ENCODE data around the gene CCDC175. TPM values are rescaled to one million over a fixed set of nuclear protein-coding genes. Genes with fewer than 3 reads are reported as not detected.

The CCDC175 gene
- total RNA-seq, 4 donors from 2014 or later, result not detected

- no peaks in the 10 kb centered on the region for H3K4me1 ChIP-seq
- 47% methylated on average over 7 of the region's 7 CpGs for WGBS
- H3K27me3 ChIP-seq, result no peaks in the 10 kb centered on the region
- H3K4me3 ChIP-seq, result no peak overlapping the region
- H3K9me3 ChIP-seq, result no peaks in the 10 kb centered on the region
- TF ChIP-seq EP300 (IDR thresholded peaks at IDR 0.05), result no peak
- no peak for TF ChIP-seq POLR2AphosphoS5 (IDR thresholded peaks at IDR 0.05)
- TF ChIP-seq CTCF (IDR thresholded peaks at IDR 0.05), result no peak
- TF ChIP-seq POLR2A (IDR thresholded peaks at IDR 0.05; ENCODE audit: low read depth), result no peak
- intact Hi-C loops (cut with DNase I), result no loop called here
- no peak overlapping the region for H3K27ac ChIP-seq (replicated peaks in 1 of 4)
- no peaks in the 10 kb centered on the region for H3K36me3 ChIP-seq
- no peak for DNase-seq (ENCODE audit: extremely low spot score)
These were observed 32.7 kb downstream of the CCDC175 start for GRCh38 chr14:59543873-59544272.

- H3K27ac ChIP-seq (replicated peaks in 1 of 4), result no peak overlapping the region
- no peaks in the 10 kb centered on the region for H3K9me3 ChIP-seq
- no peak for TF ChIP-seq POLR2AphosphoS5 (IDR thresholded peaks at IDR 0.05)
- no peak for TF ChIP-seq CTCF (IDR thresholded peaks at IDR 0.05)
- TF ChIP-seq EP300 (IDR thresholded peaks at IDR 0.05), result no peak
- TF ChIP-seq POLR2A (IDR thresholded peaks at IDR 0.05; ENCODE audit: low read depth), result no peak
- H3K27me3 ChIP-seq, result no peaks in the 10 kb centered on the region
- 67% methylated on average over 2 of the region's 2 CpGs for WGBS
- no peak for DNase-seq (ENCODE audit: extremely low spot score)
- H3K4me1 ChIP-seq, result no peaks in the 10 kb centered on the region
- H3K4me3 ChIP-seq, result no peak overlapping the region
- intact Hi-C loops (cut with DNase I), result no loop called here
- no peaks in the 10 kb centered on the region for H3K36me3 ChIP-seq
These were observed 34.9 kb downstream of the CCDC175 start for GRCh38 chr14:59541731-59542130.

- intact Hi-C loops (cut with DNase I), result no loop called here
- no peak for DNase-seq (ENCODE audit: extremely low spot score)
- TF ChIP-seq CTCF (IDR thresholded peaks at IDR 0.05), result no peak
- TF ChIP-seq POLR2AphosphoS5 (IDR thresholded peaks at IDR 0.05), result no peak
- TF ChIP-seq EP300 (IDR thresholded peaks at IDR 0.05), result no peak
- TF ChIP-seq POLR2A (IDR thresholded peaks at IDR 0.05; ENCODE audit: low read depth), result no peak
- Histone ChIP-seq H3K4me1 (no peaks in the 10 kb centered on the region), H3K27ac (replicated peaks in 1 of 4) (no peak overlapping the region), H3K9me3 (no peaks in the 10 kb centered on the region), H3K36me3 (no peaks in the 10 kb centered on the region), H3K27me3 (no peaks in the 10 kb centered on the region), H3K4me3 (no peak overlapping the region)
- WGBS, result 45% methylated on average over 1 of the region's 1 CpG
These were observed 35.8 kb downstream of the CCDC175 start for GRCh38 chr14:59540852-59541251.

GRCh38 chr14:59538936-59539335 is 37.7 kb downstream of the CCDC175 start:
- Histone ChIP-seq H3K36me3 (no peaks in the 10 kb centered on the region), H3K4me1 (no peaks in the 10 kb centered on the region), H3K9me3 (no peaks in the 10 kb centered on the region), H3K27me3 (no peaks in the 10 kb centered on the region), H3K27ac (replicated peaks in 1 of 4) (no peak overlapping the region), H3K4me3 (no peak overlapping the region)
- TF ChIP-seq POLR2A (IDR thresholded peaks at IDR 0.05; ENCODE audit: low read depth) (no peak), EP300 (IDR thresholded peaks at IDR 0.05) (no peak)
- intact Hi-C loops (cut with DNase I), result no loop called here
- DNase-seq (ENCODE audit: extremely low spot score), result no peak
- WGBS, result 84% methylated on average over 4 of the region's 4 CpGs

GRCh38 chr14:59537476-59537875 is 39.1 kb downstream of the CCDC175 start:
- no peaks in the 10 kb centered on the region for H3K4me1 ChIP-seq
- H3K4me3 ChIP-seq, result no peak overlapping the region
- no peak overlapping the region for H3K27ac ChIP-seq (replicated peaks in 1 of 4)
- H3K27me3 ChIP-seq, result no peaks in the 10 kb centered on the region
- no peaks in the 10 kb centered on the region for H3K9me3 ChIP-seq
- no peaks in the 10 kb centered on the region for H3K36me3 ChIP-seq
- 88% methylated on average over 1 of the region's 1 CpG for WGBS
- DNase-seq (ENCODE audit: extremely low spot score), result no peak
- intact Hi-C loops (cut with DNase I), result no loop called here
- no peak for TF ChIP-seq CTCF (IDR thresholded peaks at IDR 0.05)
- TF ChIP-seq POLR2A (IDR thresholded peaks at IDR 0.05; ENCODE audit: low read depth), result no peak
- TF ChIP-seq EP300 (IDR thresholded peaks at IDR 0.05), result no peak
- TF ChIP-seq POLR2AphosphoS5 (IDR thresholded peaks at IDR 0.05), result no peak

All from esophagus muscularis mucosa (tissue), 4 donors.